ENCODE data around the gene PGC.

GRCh38 chr6:41778895-41779294 lies 31.7 kb upstream of the PGC start:
- no peak for TF ChIP-seq GATA2 (IDR thresholded peaks at IDR 0.05; ENCODE audit: low read depth, low read length)
- no peak for TF ChIP-seq GATA3 (IDR thresholded peaks at IDR 0.05; ENCODE audit: low read depth, low read length)

All from SH-SY5Y (cell line).